ENCODE results near the gene IKZF3.

- TF ChIP-seq POLR2A (IDR thresholded peaks at IDR 0.05; ENCODE audit: low read depth, low read length) (0 out of 2 replicates have a peak, but pooled peaks have one; percentile 41), POLR2AphosphoS5 (IDR thresholded peaks at IDR 0.05; ENCODE audit: low read depth, low read length) (no peak; the same call in 1 of the 2 replicates), TAF1 (IDR thresholded peaks at IDR 0.05; ENCODE audit: low read depth, low read length) (peak; percentile 46; the same call in 1 of the 2 replicates)
Measured at GRCh38 chr17:39867880-39868553, 3.9 kb upstream of the IKZF3 start, which contains the start of gene ZPBP2.

Measured in GM12891 (cell line).